Tibial nerve (tissue), 4 donors: ENCODE results near the gene HSP90AB1. TPM values are rescaled to one million over a fixed set of nuclear protein-coding genes. Genes with fewer than 3 reads are reported as not detected.

Experiments
- DNase-seq, 2 donors: peaks; one replicate each; pipeline ENCODE4 v3.0.0-alpha.2; 2019; ENCODE audit warnings: low spot score in 2 of 2
- H3K27ac ChIP-seq, 4 donors: fragments of 200-600 bp; sonication (generic) in 3 of 4; one replicate each; pipeline ENCODE4 v1.5.1; 2017 to 2019; ENCODE audit warnings: mild to moderate bottlenecking in 1 of 4
- H3K27me3 ChIP-seq, 2 donors: fragments of 200-600 bp; sonication (generic) in 1 of 2; one replicate each; pipeline versions ENCODE4 v1.5.1 to v1.6.0; 2017 to 2019
- H3K36me3 ChIP-seq, 3 donors: fragments of 200-600 bp; sonication (generic); one replicate each; pipeline ENCODE4 v1.5.1; 2018 to 2019
- H3K4me1 ChIP-seq, 4 donors: fragments of 200-600 bp; sonication (generic) in 3 of 4; one replicate each; pipeline ENCODE4 v1.5.1; 2017 to 2019
- H3K4me3 ChIP-seq, 4 donors: fragments of 200-600 bp; sonication (generic) in 3 of 4; one replicate each; pipeline ENCODE4 v1.5.1; 2017 to 2019; ENCODE audit warnings: mild to moderate bottlenecking in 1 of 4, moderate library complexity in 1 of 4
- H3K9me3 ChIP-seq, 4 donors: fragments of 200-600 bp; sonication (generic) in 3 of 4; one replicate each; pipeline ENCODE4 v1.5.1; 2017 to 2019
- CTCF ChIP-seq, 5 experiments: fragments of 200-600 bp in 3 of 5; fragments of 450-650 bp in 2 of 5; sonication (generic) in 3 of 5; IDR thresholded peaks; one replicate each; pipeline ENCODE4 v1.5.1; 2016 to 2019; ENCODE audit warnings: antibody characterized with exemption in 5 of 5, mild to moderate bottlenecking in 3 of 5, moderate library complexity in 2 of 5
- EP300 ChIP-seq, 2 donors: sonication (generic); formaldehyde crosslinking; IDR thresholded peaks; one replicate each; pipeline ENCODE4 v1.6.1; 2017; ENCODE audit warnings: antibody characterized with exemption in 2 of 2, mild to moderate bottlenecking in 1 of 2
- POLR2A ChIP-seq, 2 donors: fragments of 450-650 bp; IDR thresholded peaks; one replicate each; pipeline ENCODE4 v1.6.1; 2017; ENCODE audit warnings: antibody characterized with exemption in 2 of 2, mild to moderate bottlenecking in 2 of 2, moderate library complexity in 2 of 2
- WGBS, 2 donors: methylation state at CpG; one replicate each; pipeline ENCODE4 v1.1.5; 2018; 5-methylcytosine and 5-hydroxymethylcytosine counted together
- total RNA-seq, 4 donors: library from RNA; depleted of rRNA; stranded (reverse); fragments of >200 nt; gene quantifications; one replicate each; pipeline ENCODE4 v1.1.0, GENCODE V29; 2016

HSP90AB1 gene
- total RNA-seq, 4 donors from 2014 or later = 485 to 580 (median 543) TPM

- peaks cover 0 to 93% (median 55%) of the 10 kb centered on the region in 4 donors for H3K4me1 ChIP-seq
- 21 to 23% methylated on average over 26 of the region's 26 CpGs for WGBS, 2 donors
- no peak for DNase-seq
- peak overlapping the region; percentile 24 to 78 (median 61) for H3K4me3 ChIP-seq
- no peaks in the 10 kb centered on the region for H3K9me3 ChIP-seq
- no peaks in the 10 kb centered on the region for H3K27me3 ChIP-seq
- no peaks in the 10 kb centered on the region for H3K36me3 ChIP-seq
- H3K27ac ChIP-seq = peak overlapping the region; percentile 60 to 90 (median 82)
- no peak for TF ChIP-seq EP300 (IDR thresholded peaks at IDR 0.05)
- TF ChIP-seq CTCF (IDR thresholded peaks at IDR 0.05) = no peak
- TF ChIP-seq POLR2A (IDR thresholded peaks at IDR 0.05) = no peak
Measured at GRCh38 chr6:44222486-44223318, 24.2 kb upstream of the HSP90AB1 start.

DNA sequence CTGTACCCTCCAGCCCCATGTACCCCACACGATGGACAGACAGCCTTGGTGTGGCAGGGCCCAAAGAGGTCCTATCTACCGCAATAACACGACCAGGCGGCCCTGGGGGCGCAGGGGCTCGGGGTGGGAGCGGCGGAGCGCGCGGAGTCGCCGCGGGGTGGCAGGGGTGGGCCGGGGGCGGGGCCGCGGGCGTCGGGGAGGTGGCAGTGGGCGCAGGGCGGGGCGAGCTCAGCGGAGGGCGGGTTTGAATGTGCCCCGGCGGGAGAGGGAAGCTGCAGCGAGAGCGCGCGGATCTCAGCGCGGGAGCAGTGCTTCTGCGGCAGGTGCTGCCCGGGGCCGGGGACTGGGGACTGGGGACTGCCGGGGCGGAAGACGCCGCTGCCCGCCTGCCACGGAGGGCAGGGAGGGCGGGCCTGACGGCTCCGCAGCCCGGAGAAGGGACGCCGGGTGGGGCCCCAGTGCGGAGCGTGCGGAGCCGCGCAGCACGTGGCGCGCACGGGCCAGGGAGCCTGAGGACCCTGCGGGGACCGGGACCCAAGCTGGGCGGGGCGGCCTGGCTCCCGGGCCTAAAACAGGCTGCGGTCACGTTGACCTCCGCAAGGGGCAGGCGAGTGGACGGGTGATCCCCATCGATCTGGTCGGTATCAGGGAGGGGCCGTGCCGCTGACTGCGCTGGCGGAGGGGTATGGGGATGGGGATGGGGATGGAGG lies 23.4 kb upstream of the HSP90AB1 start, which contains the start of gene SLC29A1:
Gene SLC29A1, plus strand, starts transcription at position 277 of the 710 bp plus-strand sequence. CDS start 3,719 bp downstream, outside the sequence.
- H3K27ac ChIP-seq = peak within 1 kb of the TSS; percentile 60 to 90 (median 82)
- 1% methylated on average over 30 to 36 of the region's 73 CpGs for WGBS, 2 donors
- peak within 1 kb of the TSS; percentile 44 to 78 (median 61) for H3K4me3 ChIP-seq
- H3K27me3 ChIP-seq = no peaks in the 10 kb centered on the region
- DNase-seq = peak; percentile 71 to 76
- peaks cover 0 to 93% (median 51%) of the 10 kb centered on the region in 4 donors for H3K4me1 ChIP-seq
- TF ChIP-seq EP300 (IDR thresholded peaks at IDR 0.05) = peak in 1 of 2 donors; percentile 42
- peak in 1 of 2 donors; percentile 30 for TF ChIP-seq POLR2A (IDR thresholded peaks at IDR 0.05)
- TF ChIP-seq CTCF (IDR thresholded peaks at IDR 0.05) = peak in 4 of 5 experiments; percentile 7 to 32 (median 14)
- H3K36me3 ChIP-seq = no peaks in the 10 kb centered on the region
- H3K9me3 ChIP-seq = no peaks in the 10 kb centered on the region

GRCh38 chr6:44224029-44224964 lies 22.6 kb upstream of the HSP90AB1 start:
- peak overlapping the region in 3 of 4 donors; percentile 76 to 90 (median 88) for H3K27ac ChIP-seq
- peaks cover 0 to 93% (median 51%) of the 10 kb centered on the region in 4 donors for H3K4me1 ChIP-seq
- no peaks in the 10 kb centered on the region for H3K9me3 ChIP-seq
- WGBS, 2 donors = 16 to 26% methylated on average over 6 to 13 of the region's 18 CpGs
- TF ChIP-seq CTCF (IDR thresholded peaks at IDR 0.05) = peak in 1 of 5 experiments; percentile 2
- TF ChIP-seq EP300 (IDR thresholded peaks at IDR 0.05) = no peak
- no peaks in the 10 kb centered on the region for H3K27me3 ChIP-seq
- peaks cover 0 to under 1% (median 0%) of the 10 kb centered on the region in 3 donors for H3K36me3 ChIP-seq
- peak overlapping the region; percentile 44 to 78 (median 61) for H3K4me3 ChIP-seq
- no peak for DNase-seq

DNA sequence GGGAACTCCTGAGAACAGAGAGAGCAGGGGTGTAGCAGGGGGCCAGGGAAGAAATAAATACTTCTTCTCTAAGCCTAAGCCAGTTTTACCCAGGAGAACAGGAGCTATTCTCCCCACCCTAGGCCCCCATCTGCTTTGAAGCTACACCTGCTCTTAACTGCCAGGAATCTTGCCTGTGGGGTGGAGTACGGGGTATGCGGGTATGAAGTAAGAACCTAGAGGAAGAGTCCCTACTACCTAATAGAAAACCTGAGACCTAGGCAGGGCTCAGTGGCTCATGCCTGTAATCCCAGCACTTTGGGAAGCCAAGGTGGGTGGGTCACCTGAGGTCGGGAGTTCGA lies 22.0 kb upstream of the HSP90AB1 start:
- peaks cover 0 to 94% (median 50%) of the 10 kb centered on the region in 4 donors for H3K4me1 ChIP-seq
- WGBS, 2 donors = 84 to 92% methylated on average over 4 of the region's 4 CpGs
- H3K9me3 ChIP-seq = no peaks in the 10 kb centered on the region
- DNase-seq = no peak
- H3K4me3 ChIP-seq = no peak overlapping the region
- H3K27me3 ChIP-seq = no peaks in the 10 kb centered on the region
- H3K27ac ChIP-seq = peak overlapping the region in 3 of 4 donors; percentile 5 to 88 (median 76)
- TF ChIP-seq POLR2A (IDR thresholded peaks at IDR 0.05) = no peak
- no peak for TF ChIP-seq EP300 (IDR thresholded peaks at IDR 0.05)
- no peak for TF ChIP-seq CTCF (IDR thresholded peaks at IDR 0.05)
- peaks cover 0 to 7% (median 0%) of the 10 kb centered on the region in 3 donors for H3K36me3 ChIP-seq
